GM18519 (cell line): ENCODE data around the gene GFOD2.
"Not testable (repeated sequence)": the region's sequence is repeated elsewhere in the genome, so short reads cannot be mapped to it uniquely, and the experiment has no call there.

Source experiments
- ATAC-seq: cut with Tn5 transposase; IDR thresholded peaks from one replicate; pipeline ENCODE4 v1.9.1; 2021; ENCODE audit warnings: mild to moderate bottlenecking, moderate library complexity; ENCODE audit not compliant: unreplicated experiment, low FRiP score

The GFOD2 gene, protein sequence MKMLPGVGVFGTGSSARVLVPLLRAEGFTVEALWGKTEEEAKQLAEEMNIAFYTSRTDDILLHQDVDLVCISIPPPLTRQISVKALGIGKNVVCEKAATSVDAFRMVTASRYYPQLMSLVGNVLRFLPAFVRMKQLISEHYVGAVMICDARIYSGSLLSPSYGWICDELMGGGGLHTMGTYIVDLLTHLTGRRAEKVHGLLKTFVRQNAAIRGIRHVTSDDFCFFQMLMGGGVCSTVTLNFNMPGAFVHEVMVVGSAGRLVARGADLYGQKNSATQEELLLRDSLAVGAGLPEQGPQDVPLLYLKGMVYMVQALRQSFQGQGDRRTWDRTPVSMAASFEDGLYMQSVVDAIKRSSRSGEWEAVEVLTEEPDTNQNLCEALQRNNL

GRCh38 chr16:67719048-67719777 lies at the start of gene GFOD2:
Gene GFOD2, minus strand, starts transcription at chr16:67719316. Its CDS starts 33,601 bp downstream, at chr16:67685715.
- ATAC-seq = peak; percentile 71

GRCh38 chr16:67767953-67768352 lies 48.8 kb upstream of the GFOD2 start:
- ATAC-seq = no peak

DNA sequence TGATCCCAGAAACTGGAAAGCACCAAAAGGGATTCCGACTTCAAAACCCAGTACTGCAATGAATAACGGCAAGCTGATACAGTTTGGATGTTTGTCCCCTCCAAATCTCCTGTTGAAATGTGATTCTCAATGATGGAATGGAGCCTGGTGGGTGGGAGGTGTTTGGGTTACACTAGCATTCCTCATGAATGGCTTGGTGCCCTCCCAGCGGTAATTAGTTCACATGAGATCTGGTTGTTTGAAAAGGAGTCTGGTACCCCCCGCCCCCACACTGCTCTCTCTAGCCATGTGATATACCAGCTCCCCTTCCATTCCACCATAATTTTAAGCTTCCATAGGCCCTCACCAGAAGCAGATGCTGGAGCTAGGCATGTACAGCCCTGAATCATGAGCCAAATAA lies 47.2 kb upstream of the GFOD2 start:
- ATAC-seq = no peak

- ATAC-seq = no peak
Measured at GRCh38 chr16:67764158-67764667, 45.1 kb upstream of the GFOD2 start.

- ATAC-seq = no peak
Measured at GRCh38 chr16:67763066-67763465, 44.0 kb upstream of the GFOD2 start.

GRCh38 chr16:67762385-67762784 lies 43.3 kb upstream of the GFOD2 start:
- ATAC-seq = no peak

DNA sequence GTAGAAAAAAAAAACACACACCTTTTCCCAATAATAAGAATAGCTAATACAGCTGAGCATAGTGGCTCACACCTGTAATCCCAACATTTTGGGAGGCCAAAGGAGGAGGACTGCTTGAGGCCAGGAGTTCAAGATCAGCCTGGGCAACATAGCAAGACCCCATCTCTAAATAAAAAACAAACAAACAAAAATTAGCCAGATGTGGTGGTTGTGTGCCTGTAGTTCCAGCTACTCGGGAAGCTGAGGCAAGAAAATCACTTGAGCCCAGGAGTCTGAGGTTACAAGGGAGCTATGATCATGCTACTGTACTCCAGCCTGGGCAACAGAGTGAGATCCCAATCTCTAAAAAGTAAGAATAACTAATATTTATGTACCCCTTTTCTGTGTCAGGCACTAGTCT lies 42.8 kb upstream of the GFOD2 start:
- no peak for ATAC-seq

GRCh38 chr16:67760956-67761230 lies 41.8 kb upstream of the GFOD2 start:
- ATAC-seq = no peak

DNA sequence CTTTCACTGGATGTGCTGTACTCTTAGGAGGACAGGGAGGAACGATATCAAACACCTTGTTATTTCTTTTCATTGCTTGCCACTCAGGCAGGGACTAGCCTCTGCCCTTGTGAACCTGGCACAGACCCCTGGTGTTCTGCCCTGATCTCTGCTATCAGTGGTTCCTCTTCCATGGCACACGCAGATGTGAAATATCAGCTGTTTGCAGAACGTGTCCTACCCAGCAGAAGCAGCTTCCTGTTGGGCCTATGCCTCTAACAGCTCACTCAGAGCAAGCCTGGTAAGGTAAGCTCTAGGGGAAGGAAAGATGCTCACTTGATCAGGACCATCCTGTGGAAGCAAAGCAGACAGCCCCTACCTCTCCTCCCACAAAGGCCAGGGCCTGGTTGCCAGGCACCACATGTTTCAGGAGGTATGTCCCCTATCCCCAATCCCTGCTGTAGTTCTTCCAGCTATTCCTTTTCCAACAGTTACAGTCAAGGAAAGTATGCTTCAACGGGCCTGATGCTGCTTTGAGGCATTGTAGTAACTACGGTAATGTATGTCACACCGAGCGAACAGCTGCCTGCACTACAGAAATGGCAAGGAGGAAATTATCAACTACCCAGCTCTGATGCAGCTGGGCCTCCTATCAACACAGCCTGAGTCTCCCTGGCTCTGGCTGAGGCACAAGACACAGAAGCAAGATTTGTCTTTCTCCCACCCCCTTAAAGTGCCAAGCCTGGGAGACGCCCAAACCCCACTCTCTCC lies 41.3 kb upstream of the GFOD2 start:
- ATAC-seq = no peak

DNA sequence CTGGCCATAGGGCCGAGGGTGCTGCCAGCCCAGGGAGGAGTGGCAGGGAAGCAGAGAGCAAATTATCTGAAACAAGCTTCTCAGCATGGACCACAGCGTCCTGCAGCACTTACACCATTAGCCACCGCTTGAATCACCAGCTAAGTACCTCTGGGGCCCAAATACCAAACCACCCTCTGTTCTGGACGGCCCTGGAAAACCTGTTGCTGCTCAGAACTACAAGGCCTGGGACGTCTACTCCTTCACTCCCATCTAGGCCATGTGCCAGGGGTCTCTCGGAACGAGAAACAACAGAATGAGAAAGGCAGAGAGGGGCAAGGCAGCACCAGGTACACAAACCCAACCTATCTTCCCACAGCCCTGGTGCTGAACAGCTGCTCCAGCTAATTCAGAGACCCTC lies 39.9 kb upstream of the GFOD2 start:
- no peak for ATAC-seq

DNA sequence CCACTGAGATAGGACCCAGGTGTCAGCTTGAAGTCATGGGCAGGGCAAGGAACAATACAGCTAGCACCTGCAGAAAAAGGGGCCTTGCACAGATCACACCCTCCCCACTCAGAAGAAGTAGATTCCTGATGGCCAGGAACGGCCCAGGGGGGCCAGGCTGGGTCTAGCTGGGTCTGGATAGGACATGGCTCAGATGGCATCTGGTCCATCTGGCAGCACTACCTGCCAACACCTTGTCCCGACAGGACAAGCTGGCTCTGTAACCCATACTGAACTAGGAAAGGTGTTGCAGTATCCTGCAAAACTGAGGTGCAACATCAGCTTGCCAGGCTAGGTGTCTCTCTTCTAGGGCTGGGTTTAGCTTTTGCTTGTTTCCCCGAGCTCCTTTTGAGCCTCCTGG lies 38.9 kb upstream of the GFOD2 start:
- ATAC-seq = no peak

DNA sequence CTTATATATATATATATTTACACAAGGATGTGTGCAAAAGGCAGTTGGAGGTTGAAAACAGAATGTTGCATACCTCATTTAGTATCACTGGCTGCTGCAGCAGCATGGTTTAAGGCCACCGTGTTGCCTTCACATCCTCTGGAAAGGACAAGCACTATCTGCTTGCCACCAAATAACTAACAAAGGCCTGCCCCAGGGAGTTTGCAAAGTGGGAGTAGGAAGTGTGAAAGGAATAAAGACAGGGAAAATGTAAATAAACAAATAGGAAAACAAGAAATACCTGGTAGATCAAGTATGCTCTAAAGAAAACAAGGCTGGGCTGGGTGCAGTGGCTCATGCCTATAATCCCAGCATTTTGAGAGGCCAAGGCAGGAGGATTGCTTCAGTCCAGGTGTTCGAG lies 33.5 kb upstream of the GFOD2 start:
- ATAC-seq = no peak

DNA sequence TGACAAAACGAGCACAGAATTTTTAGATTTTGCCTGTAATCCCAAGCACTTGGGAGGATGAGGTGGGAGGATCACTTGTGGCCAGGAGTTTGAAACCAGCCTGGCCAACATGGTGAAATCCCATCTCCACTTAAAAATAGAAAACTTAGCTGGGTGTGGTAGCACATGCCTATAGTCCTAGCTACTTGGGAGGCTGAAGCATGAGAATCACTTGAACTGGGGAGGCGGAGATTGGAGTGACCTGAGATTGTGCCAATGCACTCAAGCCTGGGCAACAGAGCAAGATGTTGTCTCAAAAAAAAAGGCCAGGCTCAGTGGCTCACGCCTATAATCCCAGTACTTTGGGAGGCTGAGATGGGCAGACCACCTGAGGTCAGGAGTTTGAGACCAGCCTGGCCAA lies 32.2 kb upstream of the GFOD2 start:
- not testable (repeated sequence) for ATAC-seq

DNA sequence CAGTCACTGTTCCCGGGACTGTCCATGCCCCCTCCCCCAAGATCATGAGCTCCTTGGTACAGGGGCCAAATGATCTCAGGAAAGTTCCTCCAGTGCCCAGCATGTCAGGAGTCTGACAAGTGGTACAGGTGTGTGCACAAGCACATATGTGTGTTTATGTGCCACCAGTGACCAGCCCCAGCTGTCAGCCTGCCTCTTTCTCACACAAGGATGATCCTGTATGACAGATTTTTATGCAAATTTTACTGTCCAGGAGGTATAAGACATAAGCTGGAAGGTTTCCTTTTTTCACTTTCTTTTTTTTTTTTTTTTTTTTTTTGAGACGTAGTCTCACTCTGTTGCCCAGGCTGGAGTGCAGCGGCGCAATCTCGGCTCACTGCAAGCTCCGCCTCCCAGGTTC lies 31.4 kb upstream of the GFOD2 start:
- no peak for ATAC-seq

DNA sequence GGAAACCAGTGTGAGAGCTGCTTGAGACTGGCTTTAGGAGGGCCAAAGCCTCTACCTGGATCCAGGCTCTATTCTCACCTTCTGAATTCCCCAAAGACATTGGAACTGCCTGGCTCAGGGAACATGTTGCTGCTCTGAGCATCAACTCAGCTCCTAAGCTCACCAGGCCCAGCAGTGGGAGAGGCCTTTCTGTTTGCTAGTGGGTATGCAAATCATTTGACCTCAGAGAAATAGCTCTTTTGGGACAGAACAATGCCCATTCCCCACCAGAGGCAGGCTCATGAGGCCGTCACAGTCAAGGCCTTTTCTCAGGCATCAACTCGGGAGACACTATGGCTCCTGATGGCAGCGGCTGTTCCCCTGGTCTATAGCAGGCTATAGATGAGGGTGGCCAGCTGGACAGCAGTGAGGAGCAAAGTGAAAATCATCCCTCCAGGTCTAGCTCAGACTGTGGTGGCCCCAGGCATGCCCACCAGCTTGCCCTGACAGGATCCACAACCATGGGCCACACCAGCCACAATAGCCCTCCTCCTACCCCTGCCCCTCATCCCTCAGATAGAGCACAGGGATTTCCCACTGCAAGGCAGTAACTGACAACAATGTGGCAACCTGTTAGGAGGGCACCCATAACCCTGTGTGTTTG lies 30.4 kb upstream of the GFOD2 start:
- ATAC-seq = no peak

- no peak for ATAC-seq
Measured at GRCh38 chr16:67748834-67749233, 29.7 kb upstream of the GFOD2 start.

GRCh38 chr16:67746846-67747245 lies 27.7 kb upstream of the GFOD2 start:
- no peak for ATAC-seq

DNA sequence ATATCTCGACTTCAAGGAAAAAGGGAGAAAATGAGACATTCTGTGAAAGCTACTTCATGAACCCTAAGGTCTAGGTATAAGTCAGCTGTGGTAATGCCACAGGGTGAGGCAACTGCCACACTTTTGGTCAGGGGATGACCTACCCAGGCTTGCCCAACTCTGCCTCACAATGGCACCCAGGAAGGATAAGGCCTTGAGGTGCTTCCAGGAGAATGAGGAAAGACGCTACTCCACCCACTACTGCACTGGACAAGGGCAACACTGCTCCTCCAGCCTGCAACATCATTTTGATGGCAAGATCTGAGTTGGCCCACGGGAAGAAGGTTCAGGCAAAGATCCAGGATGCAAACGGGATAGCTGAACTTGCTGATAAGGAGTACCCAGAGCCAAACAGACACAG lies 22.0 kb upstream of the GFOD2 start:
- ATAC-seq = no peak

- ATAC-seq = no peak
Measured at GRCh38 chr16:67740391-67740790, 21.3 kb upstream of the GFOD2 start.

DNA sequence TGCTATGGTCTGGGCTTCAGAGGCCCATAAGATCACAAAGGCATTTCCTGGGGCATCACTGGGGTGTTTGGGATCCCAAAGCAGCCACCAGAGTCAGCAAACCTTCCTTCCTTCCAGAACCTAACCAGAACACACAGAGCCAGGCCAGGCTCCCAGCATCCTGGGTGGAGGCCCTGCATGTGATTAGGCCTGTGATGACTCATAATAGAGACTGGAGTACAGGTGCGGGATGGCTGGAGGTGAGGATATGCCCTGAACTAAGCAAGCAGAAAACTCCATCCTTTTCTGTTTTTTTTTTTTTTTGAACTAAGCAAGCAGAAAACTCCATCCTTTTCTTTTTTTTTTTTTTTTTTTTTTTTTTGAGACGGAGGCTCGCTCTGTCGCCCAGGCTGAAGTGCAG lies 17.7 kb upstream of the GFOD2 start:
- ATAC-seq = no peak

DNA sequence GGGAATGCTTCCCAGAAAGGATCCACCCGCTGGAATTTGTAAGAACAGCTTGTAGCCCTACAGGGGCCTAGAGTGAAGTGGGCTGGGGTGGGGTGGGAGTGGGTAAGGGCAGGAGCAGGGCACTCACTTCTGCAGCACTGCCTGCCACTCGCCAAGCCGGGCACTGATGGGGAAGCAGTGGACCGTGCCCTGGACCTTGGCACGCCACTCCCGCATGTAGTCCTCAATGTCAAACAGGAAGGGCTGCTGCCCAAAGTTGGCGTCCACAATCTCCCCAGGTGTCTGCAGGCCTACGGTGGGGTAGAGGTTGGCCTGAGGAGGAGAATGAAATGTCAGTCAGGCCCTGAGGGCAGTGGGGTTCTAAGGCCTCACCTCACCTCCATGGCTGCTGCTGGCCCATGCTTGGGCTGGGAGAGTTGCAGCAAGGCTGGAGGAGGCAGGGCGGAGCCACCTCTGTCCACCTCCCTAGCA lies 15.7 kb upstream of the GFOD2 start:
- no peak for ATAC-seq
